ENCODE results near the gene RTP4. TPM values are rescaled to one million over a fixed set of nuclear protein-coding genes. Genes with fewer than 3 reads are reported as not detected.

Gene RTP4
- total RNA-seq, 2 donors from 2014 or later: 2.7 to 5.1 TPM

DNA sequence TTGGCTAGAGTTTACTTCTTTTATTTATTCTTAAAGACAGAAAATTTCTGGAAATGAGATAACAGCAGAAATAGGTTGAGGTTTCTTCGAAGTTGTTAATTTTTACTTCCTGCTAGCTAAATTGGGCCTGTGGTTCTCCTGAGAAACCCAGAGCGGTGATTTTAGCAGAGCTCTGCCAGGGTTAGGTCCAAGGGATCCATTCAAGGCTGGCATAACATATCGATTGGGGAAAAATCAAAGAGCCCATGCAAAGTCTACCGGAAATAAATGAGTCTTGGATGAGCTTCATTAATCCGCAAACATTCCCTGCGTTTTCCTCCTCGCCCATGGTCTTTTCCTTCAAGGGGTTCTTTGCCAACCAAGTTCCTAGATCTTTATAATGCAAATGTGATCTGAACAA lies 45.9 kb upstream of the RTP4 start:
- intact Hi-C loops (cut with DNase I): no loop called here
- TF ChIP-seq POLR2A (IDR thresholded peaks at IDR 0.05) (no peak), POLR2AphosphoS5 (IDR thresholded peaks at IDR 0.05) (no peak)
- TF ChIP-seq, protein P1, sequence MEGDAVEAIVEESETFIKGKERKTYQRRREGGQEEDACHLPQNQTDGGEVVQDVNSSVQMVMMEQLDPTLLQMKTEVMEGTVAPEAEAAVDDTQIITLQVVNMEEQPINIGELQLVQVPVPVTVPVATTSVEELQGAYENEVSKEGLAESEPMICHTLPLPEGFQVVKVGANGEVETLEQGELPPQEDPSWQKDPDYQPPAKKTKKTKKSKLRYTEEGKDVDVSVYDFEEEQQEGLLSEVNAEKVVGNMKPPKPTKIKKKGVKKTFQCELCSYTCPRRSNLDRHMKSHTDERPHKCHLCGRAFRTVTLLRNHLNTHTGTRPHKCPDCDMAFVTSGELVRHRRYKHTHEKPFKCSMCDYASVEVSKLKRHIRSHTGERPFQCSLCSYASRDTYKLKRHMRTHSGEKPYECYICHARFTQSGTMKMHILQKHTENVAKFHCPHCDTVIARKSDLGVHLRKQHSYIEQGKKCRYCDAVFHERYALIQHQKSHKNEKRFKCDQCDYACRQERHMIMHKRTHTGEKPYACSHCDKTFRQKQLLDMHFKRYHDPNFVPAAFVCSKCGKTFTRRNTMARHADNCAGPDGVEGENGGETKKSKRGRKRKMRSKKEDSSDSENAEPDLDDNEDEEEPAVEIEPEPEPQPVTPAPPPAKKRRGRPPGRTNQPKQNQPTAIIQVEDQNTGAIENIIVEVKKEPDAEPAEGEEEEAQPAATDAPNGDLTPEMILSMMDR (IDR thresholded peaks at IDR 0.05): no peak
- Histone ChIP-seq H3K9me3 (no peaks in the 10 kb centered on the region), H3K4me1 (replicated peaks) (no peaks in the 10 kb centered on the region), H3K27ac (no peak overlapping the region), H3K4me3 (no peak overlapping the region), H3K36me3 (no peaks in the 10 kb centered on the region), H3K27me3 (replicated peaks; ENCODE audit: insufficient read depth) (peaks cover 6% of the 10 kb centered on the region)
- no peak for DNase-seq (ENCODE audit: low spot score)
- 90% methylated on average over 7 of the region's 7 CpGs for WGBS

DNA sequence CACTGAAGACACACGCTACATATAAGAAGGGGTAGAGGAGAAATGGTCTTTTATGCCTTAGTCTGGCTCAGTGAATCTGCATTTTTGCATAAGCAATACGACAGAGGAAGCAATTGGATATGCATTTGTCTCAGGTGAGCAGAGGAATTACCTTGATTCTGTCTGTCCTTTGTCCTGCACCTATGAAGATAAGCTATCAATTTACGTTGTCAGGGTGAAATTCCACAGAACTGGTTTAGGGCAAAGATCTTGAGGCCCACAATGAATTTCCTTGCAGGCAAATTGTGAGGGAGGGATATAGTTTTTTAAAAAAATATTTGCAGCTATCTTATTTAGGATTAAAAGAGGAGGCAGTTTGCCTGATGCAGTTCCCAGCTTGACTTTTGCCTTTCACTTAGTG lies 45.1 kb upstream of the RTP4 start:
- no peak overlapping the region for H3K27ac ChIP-seq
- DNase-seq (ENCODE audit: low spot score): no peak
- intact Hi-C loops (cut with DNase I): no loop called here
- no peaks in the 10 kb centered on the region for H3K36me3 ChIP-seq
- 58% methylated on average over 3 of the region's 3 CpGs for WGBS
- no peaks in the 10 kb centered on the region for H3K4me1 ChIP-seq (replicated peaks)
- TF ChIP-seq, protein P1 (IDR thresholded peaks at IDR 0.05): no peak
- TF ChIP-seq POLR2AphosphoS5 (IDR thresholded peaks at IDR 0.05) (no peak), POLR2A (IDR thresholded peaks at IDR 0.05) (no peak)
- H3K4me3 ChIP-seq: no peak overlapping the region
- H3K27me3 ChIP-seq (replicated peaks; ENCODE audit: insufficient read depth): peaks cover 6% of the 10 kb centered on the region
- H3K9me3 ChIP-seq: no peaks in the 10 kb centered on the region

DNA sequence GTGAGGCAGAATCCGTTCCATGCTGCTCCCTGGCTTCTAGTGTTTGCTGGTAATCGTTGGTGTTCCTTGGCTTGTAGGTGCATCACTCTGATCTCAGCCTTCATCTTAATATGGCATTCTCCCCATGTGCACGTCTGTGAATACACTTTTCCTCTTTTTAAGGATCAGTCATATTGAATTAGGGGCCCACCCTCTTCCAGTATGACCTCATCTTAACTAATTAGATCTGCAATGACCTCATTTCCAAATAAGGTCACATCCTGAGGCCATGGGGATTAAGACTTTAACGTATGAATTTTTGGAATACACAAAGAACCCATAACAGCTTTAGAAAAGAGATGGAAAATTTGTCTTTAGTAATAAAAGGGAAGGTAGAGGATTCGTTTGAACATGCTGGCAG lies 42.6 kb upstream of the RTP4 start:
- Histone ChIP-seq H3K4me1 (replicated peaks) (no peaks in the 10 kb centered on the region), H3K36me3 (no peaks in the 10 kb centered on the region), H3K27ac (no peak overlapping the region), H3K4me3 (no peak overlapping the region), H3K27me3 (replicated peaks; ENCODE audit: insufficient read depth) (peaks cover 6% of the 10 kb centered on the region), H3K9me3 (no peaks in the 10 kb centered on the region)
- 55% methylated on average over 5 of the region's 5 CpGs for WGBS
- intact Hi-C loops (cut with DNase I): no loop called here
- no peak for DNase-seq (ENCODE audit: low spot score)
- no peak for TF ChIP-seq POLR2AphosphoS5 (IDR thresholded peaks at IDR 0.05)
- TF ChIP-seq, protein P1 (IDR thresholded peaks at IDR 0.05): no peak
- TF ChIP-seq POLR2A (IDR thresholded peaks at IDR 0.05): no peak

DNA sequence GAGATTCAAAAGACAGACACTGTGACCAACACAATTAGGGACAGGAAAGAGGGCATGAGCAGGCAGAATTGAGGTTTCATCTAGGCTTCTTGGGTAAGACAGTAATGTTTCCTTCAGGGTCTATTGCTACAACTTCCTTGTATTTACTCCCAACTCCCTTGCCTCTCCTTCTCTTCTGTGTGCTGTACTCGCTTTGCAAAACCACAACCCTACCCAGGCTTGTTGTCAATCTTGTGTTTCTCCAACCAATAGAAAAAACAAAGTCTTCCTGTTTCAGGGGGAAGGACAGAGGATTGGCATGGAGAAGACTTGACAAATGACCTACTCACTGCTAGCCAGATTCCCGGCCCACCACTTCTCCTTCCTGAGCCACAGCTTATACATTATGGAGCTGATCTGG lies 40.3 kb upstream of the RTP4 start:
- Histone ChIP-seq H3K27ac (no peak overlapping the region), H3K27me3 (replicated peaks; ENCODE audit: insufficient read depth) (peaks cover 6% of the 10 kb centered on the region), H3K4me3 (no peak overlapping the region), H3K9me3 (no peaks in the 10 kb centered on the region), H3K36me3 (no peaks in the 10 kb centered on the region), H3K4me1 (replicated peaks) (no peaks in the 10 kb centered on the region)
- intact Hi-C loops (cut with DNase I): no loop called here
- no peak for TF ChIP-seq POLR2AphosphoS5 (IDR thresholded peaks at IDR 0.05)
- TF ChIP-seq, protein P1 (IDR thresholded peaks at IDR 0.05): no peak
- no peak for TF ChIP-seq POLR2A (IDR thresholded peaks at IDR 0.05)
- WGBS: 71% methylated on average over 2 of the region's 2 CpGs
- DNase-seq (ENCODE audit: low spot score): no peak

DNA sequence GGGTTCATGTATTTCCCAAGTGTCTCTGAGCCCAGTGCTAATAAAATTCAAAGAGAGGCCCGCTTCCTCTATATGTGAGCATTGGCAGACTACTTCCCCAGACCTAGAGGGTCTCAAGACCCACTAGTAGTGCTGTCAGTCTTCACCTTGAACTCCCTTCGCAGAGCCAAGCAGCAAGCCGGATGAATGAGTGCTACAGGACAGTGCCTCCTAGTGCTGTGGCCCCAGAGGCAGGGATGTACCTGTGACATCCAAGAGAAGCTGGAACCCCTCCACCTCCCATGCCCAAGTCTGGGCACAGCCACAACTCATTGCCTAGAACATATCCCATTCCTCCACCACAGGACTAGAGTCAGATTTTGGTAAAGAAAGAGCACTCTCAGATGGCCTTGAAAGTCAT lies 39.5 kb upstream of the RTP4 start:
- no peak for DNase-seq (ENCODE audit: low spot score)
- no peaks in the 10 kb centered on the region for H3K9me3 ChIP-seq
- no peaks in the 10 kb centered on the region for H3K4me1 ChIP-seq (replicated peaks)
- peaks cover 6% of the 10 kb centered on the region for H3K27me3 ChIP-seq (replicated peaks; ENCODE audit: insufficient read depth)
- 91% methylated on average over 3 of the region's 3 CpGs for WGBS
- no peak overlapping the region for H3K4me3 ChIP-seq
- intact Hi-C loops (cut with DNase I): no loop called here
- H3K36me3 ChIP-seq: no peaks in the 10 kb centered on the region
- TF ChIP-seq POLR2A (IDR thresholded peaks at IDR 0.05) (no peak), POLR2AphosphoS5 (IDR thresholded peaks at IDR 0.05) (no peak)
- TF ChIP-seq, protein P1 (IDR thresholded peaks at IDR 0.05): no peak
- no peak overlapping the region for H3K27ac ChIP-seq

Data from prostate gland (tissue), 2 donors.